Endothelial cell of hepatic sinusoid (primary cell): Measurements from ENCODE around the gene BCL2L15.

Experiments
- in situ Hi-C: cut with HindIII; loops from 2 replicates; pipeline ENCODE4 v1.10.0; 2017; ENCODE audit warnings: low sequenced_read_pairs

BCL2L15 gene

DNA sequence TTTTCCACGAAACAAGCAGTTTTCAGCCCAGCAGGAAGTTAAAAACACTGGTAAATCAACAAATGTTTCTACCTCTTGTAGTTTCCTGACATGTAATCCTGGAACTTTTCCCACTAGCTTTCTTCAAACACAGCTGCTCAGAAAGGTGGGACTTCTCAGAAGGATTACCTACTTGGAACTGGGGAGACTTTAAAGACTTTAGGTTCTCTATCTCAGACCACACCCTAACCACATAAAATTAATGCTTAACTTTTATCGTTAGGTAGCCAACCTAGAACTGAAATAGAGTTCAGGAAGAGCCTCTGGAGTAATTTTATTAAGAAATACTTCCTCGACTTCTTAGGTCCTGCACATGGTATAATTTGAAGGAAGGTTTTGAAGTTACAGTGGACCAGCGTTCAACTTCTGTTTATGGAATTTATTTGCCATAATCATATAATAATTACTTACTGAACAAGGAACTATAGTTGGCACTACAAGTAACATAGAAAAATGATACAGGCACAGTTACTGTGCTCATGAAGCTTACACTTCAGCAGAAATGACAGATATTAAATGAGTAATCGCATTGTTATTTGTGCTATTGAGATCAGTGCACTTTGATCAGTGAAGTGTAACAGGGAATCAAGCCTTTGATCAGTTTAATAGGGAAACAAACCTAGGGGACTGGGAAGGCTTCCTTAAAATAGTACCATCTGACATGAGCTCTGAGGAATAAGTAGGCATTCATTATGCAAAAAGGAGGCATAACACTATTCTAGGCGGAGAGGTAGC is at the start of gene BCL2L15:
Gene BCL2L15, minus strand, starts transcription at position 180 of the 774 bp plus-strand sequence. CDS start 206 bp downstream, outside the sequence.
- in situ Hi-C loops: no loop called here

DNA sequence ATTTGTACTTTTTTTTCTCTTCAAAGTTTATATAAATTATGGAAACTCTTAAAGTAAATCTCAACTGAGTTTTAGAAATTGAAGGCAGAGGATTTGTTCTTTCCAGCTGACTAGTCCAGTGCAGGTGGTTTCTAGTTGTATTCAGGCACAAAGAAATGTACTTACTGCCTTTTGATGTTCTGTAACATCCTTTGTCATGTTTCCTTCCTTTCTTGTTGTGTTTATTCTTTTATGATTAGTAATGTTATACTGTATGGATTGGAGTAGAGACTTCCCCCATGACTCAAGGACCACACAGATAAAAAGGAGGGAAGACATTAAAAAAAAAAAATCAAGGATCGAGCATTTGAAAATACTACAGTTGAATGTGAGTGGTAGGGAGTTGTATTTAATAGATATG is 49.8 kb upstream of the BCL2L15 start:
- in situ Hi-C loops: no loop called here

DNA sequence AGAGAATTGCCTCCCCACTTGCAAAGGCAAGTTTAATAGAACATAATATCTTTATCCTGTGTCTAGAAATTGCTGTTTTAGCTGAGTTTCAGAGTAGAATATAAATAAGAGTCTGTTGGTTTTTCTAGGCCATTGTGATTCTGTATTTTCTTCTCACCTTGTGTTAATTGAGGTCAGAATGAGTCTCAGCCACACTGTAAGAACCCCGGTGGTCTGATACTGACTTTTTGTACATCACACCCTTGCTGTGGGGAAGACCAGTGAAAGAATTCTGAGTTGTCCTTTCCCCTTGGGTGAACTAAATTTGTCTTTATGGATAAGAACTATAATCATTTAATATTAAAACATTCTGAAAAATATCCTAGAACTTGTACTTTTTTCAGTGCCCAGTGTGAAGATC is 48.6 kb upstream of the BCL2L15 start:
- in situ Hi-C loops: no loop called here

DNA sequence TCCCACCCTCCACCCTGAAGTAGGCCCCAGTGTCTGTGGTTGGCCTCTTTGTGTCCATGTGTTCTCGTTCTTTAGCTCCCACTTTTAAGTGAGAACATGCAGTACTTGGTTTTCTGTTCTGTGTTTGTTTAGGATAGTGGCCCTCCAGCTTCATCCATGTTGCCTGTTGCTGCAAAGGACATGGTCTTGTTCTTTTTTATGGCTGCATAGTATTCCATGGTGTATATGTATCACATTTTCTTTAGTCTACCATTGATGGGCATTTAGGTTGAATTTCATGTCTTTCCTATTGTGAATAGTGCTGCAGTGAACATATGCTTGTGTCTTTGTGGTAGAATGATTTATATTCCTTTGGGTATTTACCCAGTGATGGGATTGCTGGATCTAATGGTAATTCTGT is 47.8 kb upstream of the BCL2L15 start:
- in situ Hi-C loops: no loop called here

DNA sequence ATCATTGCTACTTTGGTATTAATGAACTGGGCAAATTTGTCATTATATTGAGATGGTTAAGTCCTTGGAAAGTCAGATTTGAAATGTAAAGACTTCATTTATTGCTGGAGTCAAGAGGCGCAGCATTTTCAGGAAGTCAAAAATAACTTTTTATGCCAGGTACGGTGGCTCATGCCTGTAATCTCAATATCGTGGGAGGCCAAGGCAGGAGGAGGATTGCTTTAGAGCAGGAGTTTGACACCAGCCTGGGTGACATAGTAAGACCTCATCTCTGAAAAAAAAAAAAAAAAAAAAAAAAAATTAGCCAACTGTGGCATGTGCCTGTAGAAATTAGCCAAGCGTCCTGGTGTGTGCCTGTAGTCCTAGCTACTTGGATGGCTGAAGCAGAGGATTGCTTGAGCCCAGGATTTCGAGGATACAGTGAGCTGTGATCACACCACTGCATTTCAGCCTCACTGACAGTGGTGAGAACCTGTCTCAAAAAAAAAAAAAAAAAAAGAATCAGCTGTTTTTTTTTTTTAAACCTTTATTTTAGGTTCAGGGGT is 47.2 kb upstream of the BCL2L15 start:
- in situ Hi-C loops: loop anchor here (5.0 kb wide), 1 partner anchor 102 kb away; no protein-coding TSS in a partner anchor

DNA sequence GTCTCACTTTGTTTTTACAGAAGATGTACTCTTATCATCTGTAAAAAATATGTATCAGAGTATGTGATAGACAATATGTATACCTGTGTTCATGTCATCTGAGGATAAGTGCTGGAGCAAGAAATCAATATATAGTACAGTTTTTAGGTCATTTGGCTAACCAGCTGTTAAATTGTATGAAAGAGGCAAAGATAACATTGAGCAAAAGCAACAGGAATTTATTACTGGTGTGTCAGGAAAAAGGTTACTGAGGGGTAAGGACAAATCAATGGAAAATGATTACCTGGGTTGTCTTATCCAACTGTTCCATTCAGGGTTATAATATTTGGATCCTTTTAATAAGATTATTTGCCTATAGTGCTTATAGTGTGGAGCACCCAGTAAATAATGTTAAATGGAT is 46.6 kb upstream of the BCL2L15 start:
- in situ Hi-C loops: loop anchor here (5.0 kb wide), 1 partner anchor 102 kb away; no protein-coding TSS in a partner anchor

DNA sequence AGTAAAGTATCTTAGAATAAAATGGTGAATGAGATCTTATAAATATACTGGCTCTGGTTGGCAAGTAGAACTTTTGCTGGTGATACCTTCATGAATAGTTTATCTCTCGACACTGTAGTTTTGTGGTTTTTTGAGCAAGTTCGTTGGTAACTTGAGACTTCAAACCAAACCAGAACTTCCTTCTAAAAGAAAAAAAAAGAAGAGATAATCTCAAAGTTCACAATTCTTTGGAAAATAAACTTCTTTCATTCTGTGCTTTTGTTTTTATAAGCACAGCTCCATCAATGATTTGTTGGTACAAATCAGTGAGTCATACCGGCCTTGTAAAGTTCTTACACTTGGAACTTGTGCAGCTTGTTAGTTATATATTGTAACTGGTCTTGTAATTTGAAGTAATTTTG is 44.1 kb upstream of the BCL2L15 start:
- in situ Hi-C loops: loop anchor here (5.0 kb wide), 1 partner anchor 99 kb away; no protein-coding TSS in a partner anchor

DNA sequence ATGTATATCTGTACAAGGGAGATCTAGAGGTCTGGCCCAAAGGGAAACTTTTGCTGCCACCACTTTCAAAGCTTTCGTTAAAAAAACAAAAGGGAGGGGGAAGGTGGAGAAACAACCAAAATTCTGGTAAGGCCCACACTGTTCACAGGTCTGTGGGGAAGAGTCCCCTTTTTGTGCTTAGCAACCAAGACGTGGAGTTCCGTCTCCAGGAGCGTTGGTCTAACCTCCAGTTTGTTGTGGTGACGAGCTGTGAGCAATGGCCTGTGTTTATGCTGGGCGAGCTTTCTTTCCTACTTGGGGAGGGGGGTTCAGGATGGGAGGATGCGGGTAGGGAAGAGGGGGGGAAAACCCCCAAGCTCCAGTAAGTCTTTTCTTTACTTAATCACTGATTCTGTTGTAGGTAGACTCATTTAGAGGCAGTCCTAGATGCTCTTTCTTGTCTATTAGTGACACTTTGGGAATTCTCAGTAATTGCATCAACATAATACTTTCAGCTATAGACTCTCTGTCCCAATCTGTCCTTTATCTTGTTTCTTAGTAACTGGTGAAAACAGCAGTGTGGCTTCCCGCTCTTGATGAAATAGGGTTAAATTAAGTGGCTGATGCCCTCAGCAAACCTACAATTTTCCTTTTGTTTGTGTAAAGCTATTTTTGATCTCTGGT is 43.2 kb upstream of the BCL2L15 start:
- in situ Hi-C loops: loop anchor here (5.0 kb wide), 1 partner anchor 98 kb away; no protein-coding TSS in a partner anchor

DNA sequence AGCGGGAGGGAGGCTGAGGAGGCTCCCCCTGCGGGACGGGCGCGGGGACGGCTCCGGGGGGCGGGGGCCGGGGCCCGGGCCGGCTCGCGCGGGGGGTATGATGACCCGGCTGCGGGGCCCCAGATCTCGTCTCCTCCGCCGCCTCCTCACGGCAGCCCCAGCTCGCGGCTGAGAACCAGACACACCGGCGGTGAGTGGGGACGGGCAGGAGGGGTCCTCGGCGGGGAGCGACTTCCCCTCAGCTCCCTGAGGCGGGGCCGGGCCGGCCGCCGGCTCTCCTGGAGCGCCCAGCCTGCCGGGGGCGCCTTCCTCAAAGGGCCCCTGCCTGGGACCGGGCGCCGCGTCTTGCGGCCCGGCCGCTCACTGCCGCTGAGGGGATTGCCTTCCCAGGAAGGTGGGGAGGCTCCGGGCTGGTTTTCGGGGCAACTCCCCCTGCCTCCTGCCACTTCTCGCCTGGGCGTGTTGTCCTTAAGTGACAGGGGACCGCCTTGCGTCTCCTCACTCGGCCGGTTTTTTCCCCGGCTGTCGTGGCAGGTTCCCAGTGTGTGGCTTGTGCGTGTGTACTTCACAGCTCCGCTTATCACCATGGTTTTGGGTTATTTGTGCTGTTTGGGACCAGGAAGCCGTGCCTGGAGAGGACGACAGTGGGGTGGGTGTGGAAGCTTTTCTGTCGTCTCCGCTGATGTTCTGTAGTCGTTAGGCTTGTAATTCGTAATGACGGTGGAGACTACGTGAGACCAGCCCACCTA is 42.5 kb upstream of the BCL2L15 start:
- in situ Hi-C loops: loop anchor here (5.0 kb wide), 1 partner anchor 98 kb away; no protein-coding TSS in a partner anchor

DNA sequence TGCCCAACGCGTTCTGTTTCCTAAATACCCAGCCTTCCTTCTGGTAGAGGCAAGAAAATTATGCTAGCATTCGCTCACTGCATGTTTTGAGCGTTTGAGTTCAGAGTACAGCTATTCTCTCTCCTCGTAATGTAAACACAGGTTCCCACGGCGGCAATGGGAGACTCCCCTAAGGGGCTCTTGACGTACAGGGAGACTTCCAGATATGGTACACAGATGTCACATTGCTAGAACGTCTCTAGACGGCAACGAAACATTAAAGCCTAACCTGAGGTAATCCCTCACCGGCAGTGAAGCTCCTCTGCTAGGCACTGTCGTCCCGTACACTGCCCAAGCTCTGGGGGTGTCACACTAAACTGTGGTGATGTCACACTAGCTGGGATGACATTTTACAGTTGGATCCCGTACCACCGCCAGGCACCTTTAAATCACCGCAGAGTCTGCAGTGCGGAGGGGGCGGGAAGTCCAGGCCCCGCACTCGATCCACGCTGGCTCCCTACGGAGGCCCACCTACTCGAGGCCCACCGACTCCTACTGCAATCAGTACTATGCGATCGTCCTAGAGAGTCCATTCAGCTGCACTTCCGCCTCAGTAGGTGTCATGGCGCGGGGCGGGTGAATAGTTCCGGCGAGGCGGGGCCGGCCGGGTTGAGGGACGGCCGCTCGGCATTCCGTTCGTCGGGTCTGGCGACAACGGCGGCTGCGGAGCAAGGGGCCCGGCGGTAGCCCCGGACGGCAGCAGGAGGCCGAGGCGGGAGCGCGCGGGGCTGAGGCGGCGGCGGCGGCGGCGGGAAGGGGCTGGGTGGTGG is 41.8 kb upstream of the BCL2L15 start, which contains the start of gene HIPK1:
Gene HIPK1, plus strand, starts transcription at position 384 of the 809 bp plus-strand sequence.
- in situ Hi-C loops: no loop called here

DNA sequence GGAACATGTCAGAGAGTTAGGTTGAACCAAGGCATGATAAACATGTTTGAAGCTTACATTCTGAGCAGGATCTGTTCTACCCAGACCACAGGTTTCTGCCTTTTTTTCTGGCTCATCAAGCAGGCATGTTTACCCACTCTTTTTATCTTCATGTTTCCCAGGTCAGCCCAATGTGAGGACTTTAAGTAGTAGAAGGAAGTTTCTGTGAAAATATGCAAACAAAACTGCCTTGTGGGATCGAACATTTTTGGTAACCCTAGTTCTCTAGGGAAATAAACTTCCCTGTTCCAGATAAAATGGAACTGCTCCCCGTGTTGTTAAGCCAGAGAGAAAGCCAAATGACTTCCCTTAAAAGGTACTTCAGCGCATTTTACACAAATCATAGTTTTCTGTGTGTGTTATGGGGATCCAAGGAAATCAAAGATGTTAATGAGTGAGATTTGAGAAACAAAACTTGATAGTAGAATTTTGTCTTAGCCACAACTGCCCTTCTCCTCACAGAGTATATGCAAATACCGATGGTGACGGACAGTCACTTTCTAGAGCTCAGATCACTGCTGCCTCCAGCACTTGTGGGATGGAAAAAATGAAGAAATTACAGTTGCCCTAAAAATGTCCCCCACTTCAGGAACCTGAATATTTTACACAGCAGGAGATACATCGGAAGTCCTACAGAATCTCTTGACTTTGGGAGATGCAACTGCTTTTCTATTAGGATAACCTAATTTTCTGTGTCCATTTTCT is 41.0 kb upstream of the BCL2L15 start:
- in situ Hi-C loops: no loop called here

DNA sequence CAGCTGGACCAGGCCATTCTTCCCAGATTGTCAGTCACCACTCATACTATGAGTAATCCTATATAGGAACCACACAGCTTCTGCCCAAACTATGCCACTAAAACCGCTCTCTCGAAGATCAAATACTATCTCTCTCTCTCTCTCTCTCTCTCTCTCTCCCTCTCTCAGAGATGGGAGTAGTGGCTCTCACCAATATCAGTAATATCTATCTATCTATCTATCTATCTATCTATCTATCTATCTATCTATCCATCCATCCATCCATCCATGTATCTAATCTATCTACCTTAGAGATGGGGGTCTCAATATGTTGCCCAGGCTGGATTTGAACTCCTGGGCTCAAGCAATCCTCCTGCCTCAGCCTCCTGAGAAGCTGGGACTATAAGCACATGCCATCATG is 37.1 kb upstream of the BCL2L15 start:
- in situ Hi-C loops: no loop called here

DNA sequence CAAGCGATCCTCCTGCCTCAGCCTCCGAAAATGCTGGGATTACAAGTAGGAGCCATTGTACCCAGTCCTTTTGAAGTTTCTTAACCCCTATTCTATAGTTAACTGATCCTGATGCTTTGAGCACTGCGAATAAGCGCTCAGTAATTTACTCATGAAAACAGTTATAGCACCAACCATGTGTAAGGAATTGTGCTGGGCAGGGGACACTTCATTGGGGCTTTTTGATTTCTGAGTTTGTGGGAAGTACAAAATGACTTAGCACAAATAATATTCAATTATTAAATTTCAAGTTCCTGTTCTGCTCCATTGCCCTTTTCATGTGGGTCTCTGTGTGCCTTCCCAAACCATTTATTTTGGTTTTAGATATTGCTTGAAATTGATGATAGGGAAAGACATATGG is 35.6 kb upstream of the BCL2L15 start:
- in situ Hi-C loops: no loop called here

DNA sequence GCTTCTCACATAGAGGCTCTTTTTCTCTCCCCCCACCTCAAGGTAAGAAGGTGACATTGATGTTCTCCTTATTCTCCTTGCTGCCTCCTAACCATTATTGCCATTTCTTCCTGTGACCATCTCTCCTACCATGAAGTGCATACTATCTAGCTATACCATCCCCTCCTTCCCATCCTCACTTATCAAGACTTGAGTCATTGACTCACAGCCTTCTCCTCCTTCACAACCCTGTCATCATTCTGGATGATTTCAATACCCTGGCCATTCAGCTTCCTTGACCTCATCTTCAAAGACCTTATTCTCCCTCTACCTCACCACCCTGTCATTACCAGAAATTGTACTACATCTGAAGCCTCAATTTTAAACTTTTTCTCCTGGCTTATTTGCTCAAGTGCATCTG is 30.9 kb upstream of the BCL2L15 start:
- in situ Hi-C loops: no loop called here

DNA sequence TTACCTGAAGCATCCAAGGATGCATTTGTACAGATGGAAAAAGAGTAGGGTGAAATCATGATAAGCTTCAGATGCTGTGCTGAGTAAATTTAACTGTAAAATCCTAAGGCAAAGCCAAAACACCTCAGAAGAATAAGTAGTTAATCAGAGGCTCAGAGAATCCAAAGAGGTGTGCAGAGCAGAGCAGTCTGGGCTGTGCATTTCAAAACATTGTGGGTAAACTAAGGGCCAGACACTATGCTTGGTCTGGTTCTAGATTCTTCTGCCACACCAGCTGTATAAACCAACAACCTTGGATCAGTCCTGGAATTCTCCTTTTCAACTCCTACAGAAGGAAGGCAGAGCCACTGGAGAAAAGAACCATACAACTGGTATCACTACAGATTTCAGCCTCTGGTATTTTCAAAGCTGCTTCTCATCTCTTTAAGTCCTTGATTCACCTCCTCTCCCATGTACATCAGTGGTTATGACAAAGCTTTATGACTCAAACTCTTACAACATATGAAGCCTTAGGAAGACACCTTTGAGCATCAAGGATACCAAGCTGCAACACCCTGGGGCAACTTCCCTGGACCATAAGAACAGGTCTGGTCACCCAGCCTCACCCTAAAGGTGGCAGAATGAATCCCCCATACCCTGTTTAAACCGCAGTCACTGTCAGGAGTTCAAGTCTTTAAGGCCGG is 30.2 kb upstream of the BCL2L15 start:
- in situ Hi-C loops: no loop called here

DNA sequence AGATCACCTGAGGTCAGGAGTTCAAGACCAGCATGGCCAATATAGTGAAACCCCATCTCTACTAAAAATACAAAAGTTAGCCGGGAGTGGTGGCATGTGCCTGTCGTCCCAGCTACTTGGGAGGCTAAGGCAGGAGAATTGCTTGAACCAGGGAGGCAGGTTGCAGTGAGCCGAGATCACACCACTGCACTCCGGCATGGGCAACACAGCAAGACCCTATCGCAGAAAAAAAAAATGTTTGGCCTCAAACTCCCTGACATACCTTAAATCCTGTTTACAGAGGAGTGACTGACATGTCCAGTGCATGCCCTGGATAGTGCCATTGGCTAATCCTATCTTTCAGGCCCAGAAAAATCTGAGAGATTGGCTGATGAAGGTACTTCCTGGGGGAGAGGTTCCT is 29.6 kb upstream of the BCL2L15 start:
- in situ Hi-C loops: no loop called here

DNA sequence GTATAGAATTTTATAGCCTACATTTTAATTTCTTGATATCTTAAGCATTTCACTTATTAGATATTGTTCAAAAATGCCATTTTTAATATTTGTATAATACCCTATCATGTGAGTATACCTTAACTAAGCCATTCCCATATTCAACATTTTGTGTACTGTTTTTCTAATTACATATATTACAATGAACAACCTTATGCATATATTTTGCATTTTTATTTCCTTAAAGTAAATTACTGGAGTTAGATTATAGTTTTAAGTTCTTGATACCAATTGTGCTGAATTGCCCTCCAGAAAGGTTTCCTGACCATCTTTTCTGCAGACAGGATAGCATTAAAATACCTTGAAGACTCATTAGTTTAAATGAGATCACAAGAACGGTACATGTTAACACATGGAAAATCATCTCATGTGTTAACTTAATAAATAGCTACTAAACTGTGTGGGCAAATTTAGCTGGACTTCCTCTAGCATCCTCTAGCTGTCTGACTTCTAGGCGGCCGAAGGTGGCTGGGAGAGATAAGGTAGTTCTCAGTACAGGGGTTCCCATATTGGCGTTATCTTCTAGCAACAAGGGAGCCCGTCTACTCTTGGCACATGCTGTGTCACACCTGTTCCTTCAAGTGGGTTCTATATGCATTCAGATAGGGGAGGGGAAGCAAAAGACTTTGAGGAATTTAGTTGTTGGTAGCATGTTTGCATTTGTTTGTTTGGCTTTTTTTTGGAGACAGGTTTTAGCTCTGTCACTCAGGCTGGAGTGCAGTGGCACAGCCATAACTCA is 26.7 kb upstream of the BCL2L15 start:
- in situ Hi-C loops: no loop called here

DNA sequence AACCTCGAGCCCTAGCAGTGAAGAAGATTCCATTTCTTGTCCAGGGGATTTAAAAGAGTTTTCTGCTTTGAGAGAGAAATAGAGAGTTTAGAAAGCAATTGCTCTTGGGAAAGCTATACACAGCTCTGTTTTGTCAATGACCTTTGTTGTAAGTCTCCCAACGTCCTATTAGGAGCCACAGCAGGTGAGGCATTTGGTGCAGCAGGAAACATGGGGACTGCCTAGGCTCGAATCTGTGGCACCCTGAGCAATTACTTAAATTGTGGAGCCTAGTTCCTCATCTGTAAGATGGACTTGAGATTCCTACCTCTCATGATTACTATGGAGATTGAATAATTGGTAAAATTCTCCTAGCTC is 25.9 kb upstream of the BCL2L15 start:
- in situ Hi-C loops: no loop called here
